ENCODE results near the gene PNPLA6. TPM values are rescaled to one million over a fixed set of nuclear protein-coding genes. Genes with fewer than 3 reads are reported as not detected.

The PNPLA6 gene
- polyA plus RNA-seq, 3 donors: 11.2 to 178 (median 14.4) TPM

GRCh38 chr19:7533925-7534480 is 1.5 kb upstream of the PNPLA6 start:
- intact Hi-C loops (cut with micrococcal nuclease): loop anchor here (1.0 to 10.0 kb wide), 2 partner anchors 12 to 139 kb away; partner anchors contain the start of gene MCOLN1 (in 1 of the 2)
- H3K36me3 Mint-ChIP-seq: peaks cover 44 to 62% of the 10 kb centered on the region in 2 donors
- peak overlapping the region; percentile 85 for H2AFZ ChIP-seq (ENCODE audit: insufficient read depth, low read depth, low read length, poor library complexity, severe bottlenecking)
- H3K27ac ChIP-seq (ENCODE audit: low read depth in 1 of 2, low read length in 2 of 2): peak overlapping the region; percentile 40 to 88
- H3K27me3 Mint-ChIP-seq (ENCODE audit: low read depth in 3 of 3): peaks cover 0 to 5% (median 2%) of the 10 kb centered on the region in 3 donors
- no peaks in the 10 kb centered on the region for H3K27me3 ChIP-seq (ENCODE audit: control insufficient read depth in 2 of 2, insufficient read depth in 2 of 2, low read length in 2 of 2)
- H3K36me3 ChIP-seq (replicated peaks in 1 of 2; ENCODE audit: control insufficient read depth in 1 of 2, insufficient read depth in 2 of 2, low read length in 2 of 2): peaks cover 34 to 50% of the 10 kb centered on the region in 2 donors
- no peaks in the 10 kb centered on the region for H4K20me1 ChIP-seq (ENCODE audit: insufficient read depth, low read length)
- DNase-seq: peak; percentile 64 to 81 (median 69)
- H3K27ac Mint-ChIP-seq: peak overlapping the region; percentile 74 to 95 (median 88)
- peaks cover 12% of the 10 kb centered on the region for H3K79me2 ChIP-seq (ENCODE audit: insufficient read depth, low read length)
- H3K4me2 ChIP-seq (replicated peaks; ENCODE audit: extremely low read depth, low read length, poor library complexity, severe bottlenecking): peak overlapping the region; percentile 100
- peaks cover 32 to 43% of the 10 kb centered on the region in 2 donors for H3K4me1 ChIP-seq (ENCODE audit: control insufficient read depth in 1 of 2, insufficient read depth in 2 of 2, low read length in 2 of 2)
- peak overlapping the region; percentile 89 to 94 for H3K4me3 Mint-ChIP-seq
- 0% methylated on average over 38 of the region's 41 CpGs for WGBS (ENCODE audit: insufficient coverage)
- no peaks in the 10 kb centered on the region for H3K9me3 Mint-ChIP-seq
- peak overlapping the region; percentile 60 to 99 (median 99) for H3K4me3 ChIP-seq (replicated peaks in 1 of 3; ENCODE audit: low read depth in 2 of 3, low read length in 3 of 3)
- H3K9me3 ChIP-seq (replicated peaks in 1 of 2; ENCODE audit: control insufficient read depth in 1 of 2, insufficient read depth in 1 of 2, low read length in 2 of 2): no peaks in the 10 kb centered on the region
- no peak for TF ChIP-seq CTCF (IDR thresholded peaks at IDR 0.05)
- peak overlapping the region; percentile 79 for H3K9ac ChIP-seq (ENCODE audit: insufficient read depth, low read length, poor library complexity, severe bottlenecking)
- peaks cover 32% of the 10 kb centered on the region for H3K4me1 Mint-ChIP-seq

GRCh38 chr19:7534531-7535046 is 928 bp upstream of the PNPLA6 start:
- Histone ChIP-seq H3K27me3 (ENCODE audit: control insufficient read depth in 2 of 2, insufficient read depth in 2 of 2, low read length in 2 of 2) (no peaks in the 10 kb centered on the region), H3K36me3 (replicated peaks in 1 of 2; ENCODE audit: control insufficient read depth in 1 of 2, insufficient read depth in 2 of 2, low read length in 2 of 2) (peaks cover 28 to 47% of the 10 kb centered on the region in 2 donors), H4K20me1 (ENCODE audit: insufficient read depth, low read length) (no peaks in the 10 kb centered on the region), H3K9ac (ENCODE audit: insufficient read depth, low read length, poor library complexity, severe bottlenecking) (peak overlapping the region; percentile 79), H3K4me3 (replicated peaks in 1 of 3; ENCODE audit: low read depth in 2 of 3, low read length in 3 of 3) (peak overlapping the region; percentile 60 to 99 (median 99)), H2AFZ (ENCODE audit: insufficient read depth, low read depth, low read length, poor library complexity, severe bottlenecking) (peak overlapping the region; percentile 85), H3K79me2 (ENCODE audit: insufficient read depth, low read length) (peaks cover 12% of the 10 kb centered on the region), H3K4me1 (ENCODE audit: control insufficient read depth in 1 of 2, insufficient read depth in 2 of 2, low read length in 2 of 2) (peaks cover 32 to 43% of the 10 kb centered on the region in 2 donors), H3K4me2 (replicated peaks; ENCODE audit: extremely low read depth, low read length, poor library complexity, severe bottlenecking) (peak overlapping the region; percentile 100), H3K9me3 (replicated peaks in 1 of 2; ENCODE audit: control insufficient read depth in 1 of 2, insufficient read depth in 1 of 2, low read length in 2 of 2) (no peaks in the 10 kb centered on the region), H3K27ac (ENCODE audit: low read depth in 1 of 2, low read length in 2 of 2) (peak overlapping the region; percentile 81 to 88)
- TF ChIP-seq CTCF (IDR thresholded peaks at IDR 0.05): no peak
- Mint-ChIP-seq H3K27ac (peak overlapping the region; percentile 74 to 95 (median 88)), H3K9me3 (no peaks in the 10 kb centered on the region), H3K36me3 (peaks cover 41 to 56% of the 10 kb centered on the region in 2 donors), H3K4me3 (peak overlapping the region; percentile 89 to 94), H3K4me1 (peaks cover 32% of the 10 kb centered on the region), H3K27me3 (ENCODE audit: low read depth in 3 of 3) (peaks cover 0 to 5% (median 2%) of the 10 kb centered on the region in 3 donors)
- no peak for DNase-seq
- intact Hi-C loops (cut with micrococcal nuclease): loop anchor here (1.0 to 10.0 kb wide), 2 partner anchors 12 to 140 kb away; partner anchors contain the start of gene MCOLN1 (in 1 of the 2)
- WGBS (ENCODE audit: insufficient coverage): under 1% methylated on average over 27 of the region's 27 CpGs

Measured in CD14-positive monocyte (primary cell).